BLaER1 treated with 17β-estradiol and CSF1 and Interleukin-3, amounts not matched to agents 10 nM and 100 nM (cell line): ENCODE data around the gene LIMK2.

Experiments used
- H3K27ac ChIP-seq, 11 experiments: shearing (Covaris generic); formaldehyde crosslinking; 2 replicates each; pipeline ENCODE4 v1.8.1; 2022
- H3K27me3 ChIP-seq, 11 experiments: shearing (Covaris generic); formaldehyde crosslinking; 2 replicates each; pipeline ENCODE4 v1.8.1; 2022
- H3K36me3 ChIP-seq, 11 experiments: shearing (Covaris generic); formaldehyde crosslinking; 2 replicates each; pipeline ENCODE4 v1.8.1; 2022
- H3K4me1 ChIP-seq, 10 experiments: shearing (Covaris generic); formaldehyde crosslinking; 2 replicates each; pipeline ENCODE4 v1.8.1; 2022
- H3K4me2 ChIP-seq, 11 experiments: shearing (Covaris generic); formaldehyde crosslinking; 2 replicates each; pipeline ENCODE4 v1.8.1; 2022
- H3K4me3 ChIP-seq, 10 experiments: shearing (Covaris generic); formaldehyde crosslinking; 2 replicates each; pipeline ENCODE4 v1.8.1; 2022
- H3K9ac ChIP-seq, 11 experiments: shearing (Covaris generic); formaldehyde crosslinking; 2 replicates each; pipeline ENCODE4 v1.8.1; 2022
- H3K9me3 ChIP-seq, 11 experiments: shearing (Covaris generic); formaldehyde crosslinking; replicated peaks in 1 of 11; 2 replicates each; pipeline ENCODE4 v1.8.1; 2022
- H4K20me1 ChIP-seq, 11 experiments: shearing (Covaris generic); formaldehyde crosslinking; 2 replicates each; pipeline ENCODE4 v1.8.1; 2022
- Cebpa-rat ChIP-seq, 11 experiments: shearing (Covaris generic); IDR thresholded peaks; 2 replicates each; pipeline ENCODE4 v1.8.1; 2022

LIMK2 gene

DNA sequence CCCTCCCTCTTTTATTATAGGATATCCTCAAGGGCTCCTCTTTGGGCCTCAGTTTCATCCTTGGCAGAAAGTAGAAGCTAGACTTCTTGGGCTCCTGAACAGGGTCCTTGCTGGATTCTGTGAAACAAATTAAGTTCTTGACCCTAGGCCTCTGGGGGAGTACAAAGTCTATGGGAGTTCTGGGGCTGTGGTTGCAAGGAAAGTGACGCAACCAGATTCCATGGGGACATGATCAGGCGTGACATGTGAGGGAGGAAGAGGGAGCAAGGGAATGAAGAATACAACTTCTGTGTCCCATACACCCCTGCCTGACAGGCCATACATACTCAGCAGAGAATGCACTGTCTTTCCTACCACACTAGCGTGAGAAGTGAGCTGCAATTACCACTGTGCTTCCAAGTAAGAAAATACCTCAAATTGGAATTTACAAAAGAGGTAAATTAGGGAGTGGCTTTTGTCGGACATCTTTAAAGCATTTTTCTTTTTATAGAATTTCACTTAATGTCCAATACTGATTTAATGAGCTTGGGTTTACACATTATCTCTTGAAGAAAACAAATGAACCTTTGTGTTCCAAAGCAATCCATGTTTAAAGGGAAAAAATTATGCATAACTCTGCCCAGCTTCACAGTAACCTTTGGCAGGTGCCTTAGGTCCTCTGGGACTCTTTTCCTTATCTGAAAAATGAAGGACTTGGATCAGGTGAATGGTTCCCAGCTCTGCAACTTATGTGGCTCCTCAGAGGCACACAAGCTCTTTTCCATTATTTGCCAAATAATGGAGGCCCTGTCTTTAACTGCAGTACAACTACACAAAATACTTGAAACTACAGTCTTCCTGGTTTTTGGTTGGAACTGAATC, 38.9 kb downstream of the LIMK2 start:
- Histone ChIP-seq H3K9me3 (no peaks in the 10 kb centered on the region), H3K4me2 (peak overlapping the region in 9 of 11 experiments; percentile 12 to 57 (median 32); a peak in 15 of 22 replicates), H3K4me3 (no peak overlapping the region), H3K27ac (peak overlapping the region in 2 of 11 experiments; percentile 6 to 15; a peak in 2 of 22 replicates), H4K20me1 (peaks cover 50 to 100% (median 98%) of the 10 kb centered on the region in 11 experiments), H3K9ac (peak overlapping the region in 3 of 11 experiments; percentile 5 to 29 (median 7); a peak in 1 of 22 replicates), H3K4me1 (peaks cover 21 to 72% (median 57%) of the 10 kb centered on the region in 10 experiments), H3K27me3 (no peaks in the 10 kb centered on the region), H3K36me3 (peaks cover 45 to 100% (median 77%) of the 10 kb centered on the region in 11 experiments; a peak in 21 of 22 replicates)
- TF ChIP-seq Cebpa-rat (IDR thresholded peaks at IDR 0.05) = no peak

DNA sequence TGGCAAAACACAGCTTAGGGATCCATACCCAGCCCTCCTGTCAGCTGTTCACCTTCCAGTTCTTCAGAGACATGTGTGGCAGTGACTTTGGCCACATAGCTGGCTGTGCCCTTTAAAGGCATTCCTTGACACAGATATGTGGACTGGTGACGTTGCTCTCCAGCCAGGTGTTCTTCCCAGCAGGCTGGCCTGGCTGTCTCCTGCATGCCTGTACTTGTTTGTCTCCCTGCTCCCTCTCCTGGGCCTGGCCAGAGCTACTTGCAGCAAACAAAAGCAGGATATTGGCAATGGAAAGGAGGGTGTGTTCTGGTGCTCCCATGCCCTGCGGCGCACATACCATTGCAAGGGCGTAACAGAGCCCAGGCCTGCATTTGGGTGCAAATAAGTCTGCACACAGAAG, 41.9 kb downstream of the LIMK2 start:
- Histone ChIP-seq H3K9ac (no peak overlapping the region), H3K27me3 (no peaks in the 10 kb centered on the region), H3K9me3 (no peaks in the 10 kb centered on the region), H3K36me3 (peaks cover 54 to 99% (median 77%) of the 10 kb centered on the region in 11 experiments), H3K4me2 (0 out of 22 replicates have a peak overlapping the region, but pooled peaks of 2 of the 11 experiments have one; percentile 4 to 26), H3K27ac (no peak overlapping the region), H4K20me1 (peaks cover 30 to 100% (median 94%) of the 10 kb centered on the region in 11 experiments), H3K4me1 (peaks cover 0 to 43% (median 34%) of the 10 kb centered on the region in 10 experiments; a peak in 19 of 20 replicates), H3K4me3 (no peak overlapping the region)
- no peak for TF ChIP-seq Cebpa-rat (IDR thresholded peaks at IDR 0.05)

DNA sequence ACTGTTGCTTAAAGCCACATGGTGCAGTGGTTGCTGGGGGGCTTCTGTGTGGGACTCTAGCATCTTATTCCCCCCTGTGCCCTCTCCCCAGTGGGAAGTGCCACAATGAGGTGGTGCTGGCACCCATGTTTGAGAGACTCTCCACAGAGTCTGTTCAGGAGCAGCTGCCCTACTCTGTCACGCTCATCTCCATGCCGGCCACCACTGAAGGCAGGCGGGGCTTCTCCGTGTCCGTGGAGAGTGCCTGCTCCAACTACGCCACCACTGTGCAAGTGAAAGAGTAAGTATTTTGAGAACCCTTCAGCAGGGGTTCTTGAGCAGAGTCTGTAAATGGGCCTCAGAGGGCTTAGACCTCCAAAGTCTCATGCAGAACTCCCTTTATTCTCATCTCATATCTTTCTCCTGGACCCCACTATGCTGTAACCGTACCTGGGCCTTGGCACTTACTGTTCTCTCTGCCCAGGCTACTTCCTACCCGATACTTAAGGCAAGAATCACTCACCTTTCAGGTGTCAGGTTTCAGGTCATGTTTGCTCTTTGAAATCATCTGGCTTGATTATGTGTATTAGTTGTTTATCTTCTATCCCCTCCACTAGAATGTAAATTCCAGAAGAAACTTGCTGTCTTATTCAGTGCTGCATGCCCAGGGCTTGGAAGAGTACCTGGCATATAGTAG, 47.8 kb downstream of the LIMK2 start:
- Histone ChIP-seq H3K36me3 (peaks cover 73 to 99% (median 82%) of the 10 kb centered on the region in 11 experiments), H3K4me1 (peaks cover 0 to 6% (median 0%) of the 10 kb centered on the region in 10 experiments; a peak in 4 of 20 replicates), H3K27me3 (no peaks in the 10 kb centered on the region), H3K27ac (no peak overlapping the region), H3K4me3 (no peak overlapping the region), H3K4me2 (no peak overlapping the region), H3K9ac (no peak overlapping the region), H3K9me3 (no peaks in the 10 kb centered on the region), H4K20me1 (peaks cover 6 to 100% (median 47%) of the 10 kb centered on the region in 11 experiments; a peak in 19 of 22 replicates)
- TF ChIP-seq Cebpa-rat (IDR thresholded peaks at IDR 0.05) = no peak

DNA sequence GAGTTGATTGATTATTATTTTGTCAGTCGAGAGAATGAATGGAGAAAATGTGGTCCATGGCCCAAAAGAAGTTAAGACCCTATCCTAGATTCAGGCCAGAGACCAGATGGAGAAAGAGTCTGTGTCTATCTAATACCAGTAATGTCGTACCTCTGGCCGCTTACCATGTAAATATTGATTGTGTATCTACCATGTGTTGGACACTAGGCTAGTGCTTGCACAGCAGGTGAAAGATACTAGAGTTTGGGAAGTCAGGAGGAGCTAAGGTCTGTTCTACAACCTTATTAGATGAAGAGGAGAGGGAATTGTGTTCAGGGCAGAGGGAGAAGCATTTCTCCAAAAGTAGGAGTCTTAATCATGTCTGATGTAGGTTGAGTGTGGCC, 48.4 kb downstream of the LIMK2 start:
- Histone ChIP-seq H3K9me3 (no peaks in the 10 kb centered on the region), H4K20me1 (peaks cover 3 to 100% (median 42%) of the 10 kb centered on the region in 11 experiments; a peak in 19 of 22 replicates), H3K27me3 (no peaks in the 10 kb centered on the region), H3K9ac (no peak overlapping the region), H3K4me1 (peaks cover 0 to under 1% (median 0%) of the 10 kb centered on the region in 10 experiments; a peak in 1 of 20 replicates), H3K27ac (no peak overlapping the region), H3K36me3 (peaks cover 77 to 99% (median 82%) of the 10 kb centered on the region in 11 experiments), H3K4me3 (no peak overlapping the region), H3K4me2 (no peak overlapping the region)
- no peak for TF ChIP-seq Cebpa-rat (IDR thresholded peaks at IDR 0.05)

DNA sequence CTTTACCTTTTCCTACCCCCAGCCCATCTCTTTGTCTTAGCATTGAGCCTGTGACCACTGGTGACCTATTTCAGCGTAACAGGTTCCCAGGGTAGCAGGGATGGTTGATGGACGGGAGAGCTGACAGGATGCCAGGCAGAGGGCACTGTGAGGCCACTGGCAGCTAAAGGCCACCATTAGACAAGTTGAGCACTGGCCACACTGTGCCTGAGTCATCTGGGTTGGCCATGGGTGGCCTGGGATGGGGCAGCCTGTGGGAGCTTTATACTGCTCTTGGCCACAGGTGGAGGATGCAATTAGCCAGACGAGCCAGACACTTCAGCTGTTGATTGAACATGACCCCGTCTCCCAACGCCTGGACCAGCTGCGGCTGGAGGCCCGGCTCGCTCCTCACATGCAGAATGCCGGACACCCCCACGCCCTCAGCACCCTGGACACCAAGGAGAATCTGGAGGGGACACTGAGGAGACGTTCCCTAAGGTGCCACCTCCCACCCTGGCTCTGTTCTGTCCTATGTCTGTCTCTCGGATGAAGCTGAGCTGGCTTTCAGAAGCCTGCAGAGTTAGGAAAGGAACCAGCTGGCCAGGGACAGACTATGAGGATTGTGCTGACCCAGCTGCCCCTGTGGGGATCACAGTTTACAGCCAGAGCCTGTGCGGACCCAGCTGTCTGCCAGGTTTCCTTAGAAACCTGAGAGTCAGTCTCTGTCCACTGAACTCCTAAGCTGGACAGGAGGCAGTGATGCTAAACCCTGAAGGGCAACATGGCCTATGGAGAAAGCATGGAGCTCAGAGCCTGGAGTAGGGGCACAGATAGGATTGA, 50.4 kb downstream of the LIMK2 start:
- Histone ChIP-seq H3K9me3 (no peaks in the 10 kb centered on the region), H3K4me2 (no peak overlapping the region), H3K4me3 (no peak overlapping the region), H3K9ac (no peak overlapping the region), H3K36me3 (peaks cover 97 to 100% (median 99%) of the 10 kb centered on the region in 11 experiments), H4K20me1 (peaks cover 0 to 98% (median 32%) of the 10 kb centered on the region in 11 experiments; a peak in 17 of 22 replicates), H3K27ac (no peak overlapping the region), H3K27me3 (no peaks in the 10 kb centered on the region), H3K4me1 (no peaks in the 10 kb centered on the region)
- TF ChIP-seq Cebpa-rat (IDR thresholded peaks at IDR 0.05) = no peak

DNA sequence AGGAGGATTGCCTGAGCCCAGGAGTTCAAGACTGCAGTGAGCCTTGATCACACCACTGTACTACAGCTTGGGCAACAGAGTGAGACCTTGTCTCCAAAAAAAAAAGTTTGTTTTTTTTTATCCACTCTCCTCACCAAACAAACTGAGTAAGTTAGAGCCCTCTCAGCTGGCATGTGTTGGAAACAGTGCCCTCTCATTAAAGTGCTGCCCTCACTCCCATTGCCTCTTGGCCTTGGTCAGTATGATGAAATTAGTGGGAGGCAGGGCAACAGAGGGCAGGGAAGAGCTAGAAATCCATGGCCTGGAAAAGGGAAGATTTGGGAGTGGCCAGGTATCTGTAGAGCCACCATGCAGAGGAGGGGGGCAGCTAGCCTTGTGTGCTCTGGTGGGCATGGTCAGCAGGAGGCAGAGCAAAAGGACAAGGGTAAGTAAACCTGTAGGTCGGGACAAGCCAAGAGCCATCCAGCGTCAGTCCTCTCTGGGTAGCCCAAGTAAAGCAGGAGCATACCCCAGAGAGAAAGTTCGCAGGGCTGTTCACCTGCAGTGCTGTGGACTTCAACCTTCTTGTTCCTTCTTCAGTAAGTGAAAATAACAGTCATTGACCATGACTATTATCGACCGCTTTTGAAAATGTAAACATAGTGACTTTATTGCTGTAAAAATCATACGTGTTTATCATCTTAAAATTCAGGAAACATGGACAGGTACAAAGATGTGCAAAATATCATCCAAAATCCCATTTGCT, 52.0 kb downstream of the LIMK2 start:
- H3K4me3 ChIP-seq = no peak overlapping the region

DNA sequence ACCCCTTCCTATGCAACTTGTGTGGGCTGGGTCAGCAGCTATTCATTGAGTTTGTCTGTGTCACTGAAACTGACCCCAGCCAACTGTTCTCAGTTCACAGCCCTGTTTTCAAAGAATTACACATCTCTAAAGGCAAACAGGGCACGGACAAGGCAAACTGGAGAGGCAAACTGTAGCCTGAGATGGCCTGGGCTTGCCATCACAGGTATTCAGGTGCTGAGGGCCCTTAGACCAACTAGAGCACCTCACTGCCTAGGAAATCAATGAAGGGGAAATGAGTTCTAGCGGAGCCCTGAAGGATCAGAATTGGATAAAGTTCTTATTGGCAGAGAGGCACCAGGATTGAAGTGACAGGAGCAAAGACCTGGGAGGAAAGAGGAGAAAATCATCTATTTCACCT, 56.2 kb downstream of the LIMK2 start:
- no peak overlapping the region for H3K4me3 ChIP-seq
- H3K27me3 ChIP-seq = no peaks in the 10 kb centered on the region
- no peak overlapping the region for H3K4me2 ChIP-seq
- H3K9me3 ChIP-seq = no peaks in the 10 kb centered on the region
- peaks cover 0 to 4% (median 0%) of the 10 kb centered on the region in 10 experiments; a peak in 1 of 20 replicates for H3K4me1 ChIP-seq
- H4K20me1 ChIP-seq = peaks cover 0 to 96% (median 10%) of the 10 kb centered on the region in 11 experiments; a peak in 11 of 22 replicates
- H3K27ac ChIP-seq = no peak overlapping the region
- H3K9ac ChIP-seq = peak overlapping the region in 1 of 11 experiments; percentile 9; a peak in 1 of 22 replicates
- no peak for TF ChIP-seq Cebpa-rat (IDR thresholded peaks at IDR 0.05)
- H3K36me3 ChIP-seq = peaks cover 97 to 100% (median 99%) of the 10 kb centered on the region in 11 experiments

More for the DNA sequence above, 52.0 kb downstream of the LIMK2 start:
- Histone ChIP-seq H3K27me3 (no peaks in the 10 kb centered on the region), H3K36me3 (peaks cover 97 to 100% (median 100%) of the 10 kb centered on the region in 11 experiments), H3K9ac (peak overlapping the region in 1 of 11 experiments; percentile 30; a peak in 1 of 22 replicates), H4K20me1 (peaks cover 0 to 97% (median 20%) of the 10 kb centered on the region in 11 experiments; a peak in 14 of 22 replicates), H3K4me1 (no peaks in the 10 kb centered on the region), H3K4me2 (no peak overlapping the region), H3K9me3 (no peaks in the 10 kb centered on the region), H3K27ac (no peak overlapping the region)
- no peak for TF ChIP-seq Cebpa-rat (IDR thresholded peaks at IDR 0.05)
